Activated B cell treated with CpG ODN at 0.5 μM for 24 hours (primary cell): ENCODE data around the gene TNFRSF25. TPM values are rescaled to one million over a fixed set of nuclear protein-coding genes. Genes with fewer than 3 reads are reported as not detected.

ENCODE experiments used
- ATAC-seq: fragments of 200-7000 bp; cut with Tn5 transposase; one replicate; pipeline ENCODE4 v1.10.0; 2021; ENCODE audit warnings: low read depth, mild to moderate bottlenecking, moderate library complexity
- CTCF ChIA-PET: fragments of 350-600 bp; sonication (Branson Sonifier 250); formaldehyde crosslinking; loops from one replicate; lab custom pipeline; 2021; ENCODE audit warnings: antibody characterized with exemption; lab: Charles Lee
- POLR2A ChIA-PET: fragments of 350-600 bp; sonication (Branson Sonifier 250); formaldehyde crosslinking; loops from one replicate; lab custom pipeline; 2021; ENCODE audit warnings: antibody characterized with exemption; lab: Charles Lee
- DNase-seq: peaks from one replicate; pipeline ENCODE4 v3.0.0; 2022
- H3K27ac Mint-ChIP-seq: one replicate; pipeline ENCODE4 v1.8.0; 2020; ENCODE audit warnings: mixed read lengths
- H3K27me3 Mint-ChIP-seq: one replicate; pipeline ENCODE4 v1.8.0; 2021; ENCODE audit warnings: mixed read lengths
- H3K36me3 Mint-ChIP-seq: one replicate; pipeline ENCODE4 v1.8.0; 2021; ENCODE audit warnings: low read depth, mixed read lengths
- H3K4me1 Mint-ChIP-seq: one replicate; pipeline ENCODE4 v1.8.0; 2021; ENCODE audit warnings: mixed read lengths
- H3K4me3 Mint-ChIP-seq: one replicate; pipeline ENCODE4 v1.8.0; 2020; ENCODE audit warnings: mild to moderate bottlenecking, mixed read lengths
- H3K9me3 Mint-ChIP-seq: one replicate; pipeline ENCODE4 v1.8.0; 2020; ENCODE audit warnings: mixed read lengths
- intact Hi-C: fragments of 100-400 bp; cut with micrococcal nuclease; formaldehyde crosslinking; loops from one replicate; pipeline ENCODE4 v1.15.1; 2024
- total RNA-seq: library from RNA; stranded (reverse); gene quantifications from 2 replicates; pipeline ENCODE4 v1.2.3, GENCODE V29; 2022
- TF ChIP-seq, protein P1 (sequence below): fragments of 200-600 bp; IDR thresholded peaks from one replicate; pipeline ENCODE4 v1.8.0; 2022; ENCODE audit warnings: antibody characterized with exemption, mild to moderate bottlenecking

TNFRSF25 gene
- total RNA-seq, 1 donor from 2014 or later: 2.8 TPM

DNA sequence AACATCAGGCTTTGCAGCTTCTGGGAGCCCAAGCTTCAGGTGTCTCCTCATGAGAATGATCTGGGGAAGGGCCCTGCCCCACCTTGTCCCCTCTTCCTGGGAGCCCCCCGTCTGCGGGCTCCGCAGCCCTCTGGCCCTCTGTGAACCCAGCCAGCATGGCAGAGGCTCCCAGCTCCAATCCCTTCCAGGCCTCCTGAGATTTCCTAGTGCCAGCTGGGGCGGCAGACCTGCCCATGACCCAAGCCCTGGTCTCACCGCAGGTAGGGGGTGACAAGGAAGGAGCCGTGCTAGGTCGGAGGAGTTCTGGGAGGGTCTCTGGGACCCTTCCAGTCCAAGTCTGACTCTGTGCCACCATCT, 17.8 kb upstream of the TNFRSF25 start:
- intact Hi-C loops: no loop called here
- Mint-ChIP-seq H3K9me3 (no peaks in the 10 kb centered on the region), H3K4me1 (peaks cover 6% of the 10 kb centered on the region), H3K27me3 (peaks cover 32% of the 10 kb centered on the region), H3K27ac (no peak overlapping the region), H3K4me3 (no peak overlapping the region), H3K36me3 (no peaks in the 10 kb centered on the region)
- ChIA-PET POLR2A (no interaction called here), CTCF (interaction anchor here (3.2 kb wide), 1 partner anchor 162 kb away, joined by 16 read pairs; no protein-coding TSS in a partner anchor)
- ATAC-seq: no peak
- DNase-seq: no peak
- TF ChIP-seq, protein P1, sequence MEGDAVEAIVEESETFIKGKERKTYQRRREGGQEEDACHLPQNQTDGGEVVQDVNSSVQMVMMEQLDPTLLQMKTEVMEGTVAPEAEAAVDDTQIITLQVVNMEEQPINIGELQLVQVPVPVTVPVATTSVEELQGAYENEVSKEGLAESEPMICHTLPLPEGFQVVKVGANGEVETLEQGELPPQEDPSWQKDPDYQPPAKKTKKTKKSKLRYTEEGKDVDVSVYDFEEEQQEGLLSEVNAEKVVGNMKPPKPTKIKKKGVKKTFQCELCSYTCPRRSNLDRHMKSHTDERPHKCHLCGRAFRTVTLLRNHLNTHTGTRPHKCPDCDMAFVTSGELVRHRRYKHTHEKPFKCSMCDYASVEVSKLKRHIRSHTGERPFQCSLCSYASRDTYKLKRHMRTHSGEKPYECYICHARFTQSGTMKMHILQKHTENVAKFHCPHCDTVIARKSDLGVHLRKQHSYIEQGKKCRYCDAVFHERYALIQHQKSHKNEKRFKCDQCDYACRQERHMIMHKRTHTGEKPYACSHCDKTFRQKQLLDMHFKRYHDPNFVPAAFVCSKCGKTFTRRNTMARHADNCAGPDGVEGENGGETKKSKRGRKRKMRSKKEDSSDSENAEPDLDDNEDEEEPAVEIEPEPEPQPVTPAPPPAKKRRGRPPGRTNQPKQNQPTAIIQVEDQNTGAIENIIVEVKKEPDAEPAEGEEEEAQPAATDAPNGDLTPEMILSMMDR: no peak

DNA sequence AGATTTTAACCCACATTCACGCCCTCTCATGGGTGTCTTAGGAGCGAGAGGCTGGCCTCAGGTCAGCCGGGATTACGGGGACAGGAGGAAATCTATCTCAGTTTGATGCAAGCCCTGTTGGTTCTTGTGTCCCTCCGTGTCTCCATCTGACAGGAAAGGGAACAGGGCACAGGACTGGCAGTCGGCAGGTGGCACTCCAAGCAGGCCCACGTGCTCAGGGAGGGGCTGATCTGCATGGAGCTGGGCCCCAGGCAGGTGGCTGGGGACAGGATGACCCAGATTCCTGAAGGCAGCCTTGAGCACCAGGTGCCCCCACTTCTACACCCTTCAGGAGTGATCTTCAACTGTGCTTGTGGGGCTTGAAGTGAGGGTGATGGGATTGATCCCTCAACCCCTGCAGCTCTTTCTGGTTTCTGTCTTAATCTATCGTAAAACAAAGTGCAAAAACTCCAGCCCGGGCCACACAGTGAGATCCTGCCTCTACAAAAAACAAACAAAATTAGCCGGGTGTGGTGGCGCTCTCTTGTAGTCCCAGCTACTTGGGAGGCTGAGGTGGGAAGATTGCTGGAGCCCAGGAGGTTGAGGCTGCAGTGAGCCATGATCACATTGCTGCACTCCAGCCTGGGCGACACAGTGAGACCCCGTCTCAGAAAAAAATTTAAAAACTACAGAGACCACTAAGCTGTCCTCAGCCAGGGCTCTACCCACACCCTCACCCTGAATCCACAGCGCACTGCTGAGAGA, 17.2 kb upstream of the TNFRSF25 start:
- ChIA-PET CTCF (interaction anchor here (3.2 kb wide), 1 partner anchor 162 kb away, joined by 16 read pairs; no protein-coding TSS in a partner anchor), POLR2A (no interaction called here)
- Mint-ChIP-seq H3K27ac (no peak overlapping the region), H3K36me3 (no peaks in the 10 kb centered on the region), H3K4me3 (no peak overlapping the region), H3K9me3 (no peaks in the 10 kb centered on the region), H3K4me1 (peaks cover 6% of the 10 kb centered on the region), H3K27me3 (peaks cover 32% of the 10 kb centered on the region)
- TF ChIP-seq, protein P1: no peak
- intact Hi-C loops: no loop called here
- ATAC-seq (no peak), DNase-seq (no peak)

DNA sequence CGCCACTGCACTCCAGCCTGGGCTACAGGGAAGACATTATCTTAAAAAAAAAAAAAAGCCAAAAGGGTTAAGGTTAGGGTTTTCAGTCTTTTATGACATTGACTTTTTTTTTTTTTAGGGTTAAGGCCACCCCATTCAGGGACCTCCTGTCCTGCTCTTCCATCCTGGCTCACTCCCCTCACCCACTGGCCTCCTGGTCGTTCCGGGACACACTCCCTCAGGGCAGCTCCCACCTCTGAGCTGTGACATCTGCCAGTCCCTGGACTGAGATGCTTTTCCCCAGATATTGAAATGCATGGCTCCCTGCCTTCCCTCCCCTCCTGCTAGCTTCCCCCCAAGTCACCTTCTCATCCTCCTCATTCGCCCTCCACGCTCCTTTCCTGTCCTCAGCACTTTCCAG, 15.8 kb upstream of the TNFRSF25 start:
- Mint-ChIP-seq H3K4me1 (peaks cover 6% of the 10 kb centered on the region), H3K27me3 (peaks cover 30% of the 10 kb centered on the region), H3K9me3 (no peaks in the 10 kb centered on the region), H3K4me3 (no peak overlapping the region), H3K36me3 (no peaks in the 10 kb centered on the region), H3K27ac (no peak overlapping the region)
- ATAC-seq (no peak), DNase-seq (no peak)
- ChIA-PET CTCF (interaction anchor here (1.6 kb wide), 1 partner anchor 8 kb away, joined by 4 read pairs; no protein-coding TSS in a partner anchor), POLR2A (no interaction called here)
- intact Hi-C loops: no loop called here
- TF ChIP-seq, protein P1: no peak

DNA sequence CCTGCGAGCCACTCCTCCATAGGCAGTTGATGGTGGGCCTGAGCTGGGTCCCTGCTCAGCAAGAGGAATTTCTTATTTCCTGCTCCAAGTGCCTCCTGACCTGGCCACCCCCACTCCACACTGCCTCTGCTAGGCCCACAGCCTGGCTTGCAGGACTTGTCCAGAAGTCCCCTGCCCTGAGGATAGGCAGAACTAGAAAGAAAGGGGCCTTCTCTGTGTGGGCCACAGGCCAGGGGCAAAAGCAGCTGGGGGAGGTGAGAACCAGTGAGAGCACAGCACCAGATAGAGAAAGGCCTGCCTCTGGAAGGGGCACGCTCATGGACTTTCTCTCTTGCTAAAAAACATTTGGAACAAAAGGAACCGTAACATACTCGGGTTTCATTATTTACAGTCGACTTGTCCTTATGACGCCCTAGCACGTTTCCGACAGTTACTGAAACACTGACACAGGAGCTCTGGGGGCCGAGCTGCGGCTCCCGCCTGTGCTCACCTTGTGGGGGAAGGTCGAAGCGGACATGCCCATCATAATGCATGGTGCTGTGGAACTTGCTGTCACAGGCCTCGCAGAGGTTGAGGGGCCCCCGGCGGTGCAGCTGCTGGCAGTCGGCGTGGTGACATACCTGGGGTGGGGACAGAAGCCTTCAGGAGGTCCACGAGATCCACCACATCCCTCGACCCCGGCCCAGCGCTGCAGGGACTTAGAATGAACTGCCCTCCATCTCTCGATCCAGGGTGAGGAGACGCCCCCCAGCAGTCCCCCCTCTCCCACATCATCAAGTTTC, 11.3 kb upstream of the TNFRSF25 start:
- intact Hi-C loops: no loop called here
- no peaks in the 10 kb centered on the region for H3K9me3 Mint-ChIP-seq
- TF ChIP-seq, protein P1: no peak
- H3K36me3 Mint-ChIP-seq: no peaks in the 10 kb centered on the region
- DNase-seq (no peak), ATAC-seq (no peak)
- ChIA-PET CTCF (interaction anchor here (0.8 to 1.9 kb wide), 3 partner anchors 11 to 169 kb away, joined by 3 to 5 read pairs (median 3); no protein-coding TSS in a partner anchor), POLR2A (interaction anchor here (0.6 kb wide), 1 partner anchor 12 kb away, joined by 3 read pairs; no protein-coding TSS in a partner anchor)
- no peaks in the 10 kb centered on the region for H3K4me1 Mint-ChIP-seq
- H3K4me3 Mint-ChIP-seq: no peak overlapping the region
- H3K27ac Mint-ChIP-seq: no peak overlapping the region
- H3K27me3 Mint-ChIP-seq: peaks cover 11% of the 10 kb centered on the region

DNA sequence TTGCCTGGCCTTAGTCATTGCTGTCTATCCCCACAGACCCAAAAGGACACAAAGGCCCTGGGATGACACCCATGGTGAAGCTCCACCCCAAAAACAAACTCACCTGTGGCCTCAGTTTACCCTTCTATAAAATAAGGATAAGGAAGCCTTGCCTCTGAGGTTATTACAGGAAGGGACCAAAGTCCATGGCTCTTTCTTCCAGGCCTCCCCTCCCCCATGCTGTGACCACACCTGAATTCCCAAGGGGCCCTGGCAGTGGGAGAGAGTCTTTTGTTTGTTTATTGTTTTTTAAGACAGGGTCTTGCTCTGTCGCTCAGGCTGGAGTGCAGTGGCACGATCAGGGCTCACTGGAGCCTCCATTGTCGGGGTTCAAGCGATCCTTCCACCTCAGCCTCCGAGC, 10.5 kb upstream of the TNFRSF25 start:
- no peaks in the 10 kb centered on the region for H3K36me3 Mint-ChIP-seq
- POLR2A ChIA-PET: no interaction called here
- no peaks in the 10 kb centered on the region for H3K4me1 Mint-ChIP-seq
- H3K9me3 Mint-ChIP-seq: no peaks in the 10 kb centered on the region
- CTCF ChIA-PET: interaction anchor here (0.8 to 1.9 kb wide), 3 partner anchors 12 to 170 kb away, joined by 3 to 5 read pairs (median 3); no protein-coding TSS in a partner anchor
- no peak for ATAC-seq
- peaks cover 6% of the 10 kb centered on the region for H3K27me3 Mint-ChIP-seq
- TF ChIP-seq, protein P1: no peak
- intact Hi-C loops: no loop called here
- no peak overlapping the region for H3K4me3 Mint-ChIP-seq
- no peak overlapping the region for H3K27ac Mint-ChIP-seq
- DNase-seq: no peak
